Raji (cell line): ENCODE data around the gene DOK7.

Experiments
- POLR2A ChIP-seq: IDR thresholded peaks from 2 replicates; pipeline ENCODE4 v1.6.1; 2011; ENCODE audit warnings: low read depth, low read length, control low read depth; ENCODE audit not compliant: insufficient read depth

Gene DOK7

GRCh38 chr4:3463556-3464348 lies 646 bp downstream of the DOK7 start:
- no peak for TF ChIP-seq POLR2A

DNA sequence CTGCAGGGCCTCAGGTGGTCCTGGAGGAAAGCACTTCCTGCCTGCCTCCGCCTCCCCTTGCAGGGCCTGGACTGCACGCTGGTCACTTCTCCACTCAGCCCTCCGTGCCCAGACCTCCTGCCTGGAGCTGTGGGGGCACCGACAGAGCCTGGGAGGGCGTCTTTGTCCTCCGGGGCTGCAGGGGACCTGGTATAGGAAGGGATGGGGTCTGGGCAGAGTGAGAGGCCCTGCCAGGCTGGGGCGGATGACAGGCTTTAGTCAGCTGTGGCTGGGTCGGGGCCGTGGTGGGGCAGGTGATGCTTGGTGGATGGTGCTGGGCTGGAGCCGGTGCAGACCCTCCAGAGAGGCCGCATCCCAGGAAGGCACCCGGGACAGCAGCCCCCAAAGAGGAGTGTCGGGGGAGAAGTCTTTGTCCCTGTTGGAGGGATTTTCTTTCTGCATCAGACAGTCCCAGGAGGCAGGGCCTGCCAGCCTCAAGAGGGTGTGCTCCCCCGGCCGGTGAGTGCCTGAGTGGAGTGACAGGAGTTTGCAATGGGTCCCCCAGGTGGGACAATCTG lies 1.3 kb downstream of the DOK7 start:
- TF ChIP-seq POLR2A: no peak

- TF ChIP-seq POLR2A: no peak
These were observed 2.0 kb downstream of the DOK7 start for GRCh38 chr4:3464911-3465697.

GRCh38 chr4:3465698-3466671 lies 2.9 kb downstream of the DOK7 start:
- TF ChIP-seq POLR2A: no peak

GRCh38 chr4:3466691-3467600 lies 3.8 kb downstream of the DOK7 start:
- TF ChIP-seq POLR2A: no peak

- no peak for TF ChIP-seq POLR2A
These were observed 4.5 kb downstream of the DOK7 start for GRCh38 chr4:3467601-3468031.

GRCh38 chr4:3468154-3468553 lies 5.0 kb downstream of the DOK7 start:
- TF ChIP-seq POLR2A: no peak

- no peak for TF ChIP-seq POLR2A
These were observed 5.7 kb downstream of the DOK7 start for GRCh38 chr4:3468804-3469203.

DNA sequence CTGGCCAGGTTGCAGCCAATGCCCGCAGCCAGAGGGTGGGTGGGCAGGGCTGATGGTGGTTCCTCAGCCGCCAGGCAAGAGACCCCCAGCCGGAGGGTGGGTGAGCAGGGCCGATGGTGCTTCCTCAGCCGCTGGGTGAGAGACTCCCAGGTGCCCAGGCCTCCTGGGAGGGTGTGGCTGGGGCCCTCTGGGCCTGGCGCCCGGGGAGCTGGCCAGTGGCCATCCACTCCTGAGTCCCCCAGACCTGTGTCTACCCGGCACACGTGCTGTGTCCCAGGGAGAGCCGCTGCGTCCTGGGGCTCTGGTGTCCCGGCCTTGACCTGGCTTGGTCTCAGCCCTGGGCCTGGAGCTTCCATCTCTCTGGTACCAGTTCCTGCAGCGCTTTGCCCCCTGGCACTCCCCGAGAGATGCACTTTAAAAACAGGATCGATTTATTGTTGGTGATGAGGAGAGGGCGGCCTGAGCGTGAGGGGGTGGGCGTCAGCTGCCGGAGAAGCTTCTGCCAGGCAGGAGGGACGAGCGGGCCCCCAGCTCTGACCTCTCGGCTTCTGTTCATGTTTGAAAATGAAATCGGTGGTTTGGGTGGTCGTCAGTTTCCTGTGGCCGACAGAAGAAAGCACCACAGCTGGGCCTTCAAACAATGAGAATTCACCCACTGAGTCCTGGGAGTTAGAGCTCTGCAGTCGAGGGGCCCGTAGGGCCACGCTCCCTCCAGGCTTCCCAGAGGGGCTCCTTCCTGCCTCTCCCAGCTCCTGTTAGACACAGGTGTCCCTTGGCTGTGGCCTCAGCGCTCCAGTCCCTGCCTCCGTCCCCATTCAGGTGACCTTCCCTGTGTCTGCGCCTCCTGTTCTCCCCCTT lies 6.5 kb downstream of the DOK7 start:
- no peak for TF ChIP-seq POLR2A

GRCh38 chr4:3470244-3471097 lies 7.4 kb downstream of the DOK7 start:
- no peak for TF ChIP-seq POLR2A

DNA sequence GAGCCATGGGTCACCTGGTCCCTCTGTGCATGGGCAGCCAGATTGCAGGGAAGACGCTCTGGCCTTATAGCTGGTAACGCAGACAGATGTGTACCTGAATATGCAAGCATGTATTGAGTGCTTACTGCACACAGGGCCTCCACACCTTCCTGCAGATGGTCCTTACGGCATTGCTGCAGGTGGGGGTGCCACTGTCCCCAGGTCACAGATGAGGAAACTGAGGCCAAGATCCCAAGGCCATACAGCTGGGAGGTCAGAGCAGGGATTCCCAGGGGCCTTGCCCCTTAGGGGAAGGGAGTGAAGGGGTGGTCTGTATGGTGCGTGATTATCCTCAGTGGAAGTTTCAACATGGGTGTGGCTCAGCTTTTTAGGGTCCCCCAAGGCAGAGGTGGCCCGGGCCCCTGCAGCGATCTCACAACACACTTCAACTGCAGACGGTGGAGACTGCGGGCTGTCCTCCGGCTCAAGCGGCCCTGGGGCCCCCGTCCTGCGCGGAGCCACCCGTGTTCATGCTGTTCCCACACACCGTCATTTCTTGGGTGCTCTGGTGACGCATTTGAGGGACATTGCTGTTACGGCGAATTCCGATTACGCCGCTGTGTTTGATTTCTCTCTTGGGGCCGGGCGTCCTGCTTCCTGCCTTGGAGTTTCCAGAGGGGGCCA lies 8.1 kb downstream of the DOK7 start:
- no peak for TF ChIP-seq POLR2A
